NB4 (cell line): ENCODE data around the gene PRAMEF17.
"Not testable (repeated sequence)": the region's sequence is repeated elsewhere in the genome, so short reads cannot be mapped to it uniquely, and the experiment has no call there.

Source experiments
- DNase-seq: peaks from one replicate; pipeline ENCODE4 v3.0.0; 2010; ENCODE audit warnings: low read depth
- H3K4me3 ChIP-seq: one replicate; pipeline ENCODE4 v1.5.1; 2011; ENCODE audit warnings: mild to moderate bottlenecking, low read depth, low read length, moderate library complexity
- MYC ChIP-seq: IDR thresholded peaks from 2 replicates; pipeline ENCODE4 v1.6.1; 2011; ENCODE audit warnings: low read depth, low read length
- POLR2A ChIP-seq: IDR thresholded peaks from 2 replicates; pipeline ENCODE4 v1.6.1; 2011; ENCODE audit warnings: mild to moderate bottlenecking; ENCODE audit not compliant: insufficient read length; ENCODE audit errors: extremely low read depth
- TF ChIP-seq, protein P1 (sequence below): IDR thresholded peaks from one replicate; pipeline ENCODE4 v1.5.1; 2012; ENCODE audit warnings: low read depth, low read length
- TF ChIP-seq, protein P2 (sequence below): IDR thresholded peaks from 2 replicates; pipeline ENCODE4 v1.6.1; 2011; ENCODE audit warnings: low read depth, low read length

PRAMEF17 gene

DNA sequence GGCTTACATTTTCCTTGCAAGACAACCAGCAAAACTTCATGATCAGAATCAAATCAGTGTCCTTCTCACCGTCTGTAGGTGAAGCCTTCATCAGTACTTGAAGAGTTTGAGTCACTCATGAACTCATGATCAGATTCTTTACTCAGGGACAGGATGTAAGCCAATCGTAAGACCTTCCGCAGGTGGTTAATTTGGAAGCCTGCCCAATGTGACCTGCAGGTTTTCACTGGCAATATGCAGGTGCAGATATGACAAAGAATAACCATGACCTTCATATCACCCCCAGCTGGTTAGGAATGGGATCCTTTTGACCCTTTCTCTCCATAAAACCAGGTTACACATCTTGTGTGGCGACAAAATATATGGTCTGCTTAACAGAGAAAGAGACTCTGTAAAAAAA is 18.4 kb downstream of the PRAMEF17 start:
- no peak overlapping the region for H3K4me3 ChIP-seq
- TF ChIP-seq, protein P1, sequence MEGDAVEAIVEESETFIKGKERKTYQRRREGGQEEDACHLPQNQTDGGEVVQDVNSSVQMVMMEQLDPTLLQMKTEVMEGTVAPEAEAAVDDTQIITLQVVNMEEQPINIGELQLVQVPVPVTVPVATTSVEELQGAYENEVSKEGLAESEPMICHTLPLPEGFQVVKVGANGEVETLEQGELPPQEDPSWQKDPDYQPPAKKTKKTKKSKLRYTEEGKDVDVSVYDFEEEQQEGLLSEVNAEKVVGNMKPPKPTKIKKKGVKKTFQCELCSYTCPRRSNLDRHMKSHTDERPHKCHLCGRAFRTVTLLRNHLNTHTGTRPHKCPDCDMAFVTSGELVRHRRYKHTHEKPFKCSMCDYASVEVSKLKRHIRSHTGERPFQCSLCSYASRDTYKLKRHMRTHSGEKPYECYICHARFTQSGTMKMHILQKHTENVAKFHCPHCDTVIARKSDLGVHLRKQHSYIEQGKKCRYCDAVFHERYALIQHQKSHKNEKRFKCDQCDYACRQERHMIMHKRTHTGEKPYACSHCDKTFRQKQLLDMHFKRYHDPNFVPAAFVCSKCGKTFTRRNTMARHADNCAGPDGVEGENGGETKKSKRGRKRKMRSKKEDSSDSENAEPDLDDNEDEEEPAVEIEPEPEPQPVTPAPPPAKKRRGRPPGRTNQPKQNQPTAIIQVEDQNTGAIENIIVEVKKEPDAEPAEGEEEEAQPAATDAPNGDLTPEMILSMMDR, result no peak
- TF ChIP-seq MYC (no peak), POLR2A (no peak)
- TF ChIP-seq, protein P2, sequence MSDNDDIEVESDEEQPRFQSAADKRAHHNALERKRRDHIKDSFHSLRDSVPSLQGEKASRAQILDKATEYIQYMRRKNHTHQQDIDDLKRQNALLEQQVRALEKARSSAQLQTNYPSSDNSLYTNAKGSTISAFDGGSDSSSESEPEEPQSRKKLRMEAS, result no peak
- no peak for DNase-seq

DNA sequence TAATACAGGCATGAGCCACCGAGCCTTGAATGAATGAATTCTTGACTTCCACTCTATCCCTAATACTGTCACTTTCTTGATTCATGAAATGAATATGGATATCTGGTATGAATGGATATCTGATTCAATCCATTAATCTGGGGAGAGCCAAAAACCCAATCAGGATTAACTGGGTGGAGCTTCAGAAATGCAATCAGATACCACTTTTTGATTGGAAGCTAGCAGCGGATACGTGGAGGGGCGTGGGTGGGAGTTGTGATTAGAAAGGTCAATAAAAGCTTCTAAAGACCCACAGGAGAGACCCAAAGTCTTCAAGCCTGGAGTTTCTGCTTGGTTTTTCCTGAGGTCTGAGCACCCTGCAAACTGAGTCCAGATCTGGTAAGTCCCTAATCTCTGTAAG is 20.7 kb downstream of the PRAMEF17 start, which contains the start of gene PRAMEF20:
Gene PRAMEF20 (plus strand): TSS at position 301 of the 400 bp plus-strand sequence. CDS start 5,905 bp downstream, outside the sequence.
- not testable (repeated sequence) for DNase-seq

DNA sequence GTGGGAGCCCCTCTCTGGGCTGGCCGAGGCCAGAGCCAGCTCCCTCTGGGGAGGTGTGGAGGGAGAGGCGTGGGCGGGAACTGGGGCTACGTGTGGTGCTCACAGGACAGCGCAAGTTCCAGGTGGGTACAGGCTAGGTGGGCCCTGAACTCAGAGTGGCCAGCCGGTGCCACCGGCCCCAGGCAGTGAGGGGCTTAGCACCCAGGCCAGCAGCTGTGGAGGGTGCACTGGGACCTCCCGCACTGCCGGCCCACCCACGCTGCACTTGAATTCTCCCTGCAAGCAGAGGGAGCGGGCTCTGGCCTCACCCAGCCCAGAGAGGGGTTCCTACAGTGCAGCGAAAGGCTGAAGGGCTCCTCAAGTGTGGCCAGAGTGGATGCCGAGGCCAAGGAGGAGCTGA is 41.1 kb downstream of the PRAMEF17 start:
- DNase-seq, result no peak
- TF ChIP-seq, protein P2, result no peak
- TF ChIP-seq, protein P1, result no peak
- no peak for TF ChIP-seq POLR2A
- TF ChIP-seq MYC, result no peak
- H3K4me3 ChIP-seq, result no peak overlapping the region

More for the DNA sequence above, 20.7 kb downstream of the PRAMEF17 start, which contains the start of gene PRAMEF20:
- H3K4me3 ChIP-seq, result not testable (repeated sequence)

DNA sequence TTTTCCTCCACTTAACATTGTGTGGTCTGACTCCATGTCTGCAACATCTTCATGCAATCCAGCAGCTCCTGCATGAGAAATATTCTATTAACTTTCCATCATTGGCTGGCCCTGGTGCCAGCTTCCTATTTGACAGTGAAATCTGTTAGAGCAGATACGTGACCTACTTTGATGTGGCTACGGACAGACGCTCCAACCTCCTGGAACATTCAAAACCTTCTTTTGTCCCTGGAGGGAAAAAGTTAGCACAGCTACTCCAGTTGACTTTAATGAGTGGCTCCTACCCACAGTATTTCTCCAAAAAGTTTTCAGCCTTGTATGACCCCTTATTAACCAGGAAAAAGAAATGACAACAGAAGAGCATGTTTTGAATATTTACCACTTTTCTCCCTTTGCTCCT is 42.8 kb downstream of the PRAMEF17 start:
- no peak for TF ChIP-seq MYC
- TF ChIP-seq POLR2A, result no peak
- TF ChIP-seq, protein P2, result no peak
- TF ChIP-seq, protein P1, result no peak
- H3K4me3 ChIP-seq, result no peak overlapping the region
- DNase-seq, result no peak

DNA sequence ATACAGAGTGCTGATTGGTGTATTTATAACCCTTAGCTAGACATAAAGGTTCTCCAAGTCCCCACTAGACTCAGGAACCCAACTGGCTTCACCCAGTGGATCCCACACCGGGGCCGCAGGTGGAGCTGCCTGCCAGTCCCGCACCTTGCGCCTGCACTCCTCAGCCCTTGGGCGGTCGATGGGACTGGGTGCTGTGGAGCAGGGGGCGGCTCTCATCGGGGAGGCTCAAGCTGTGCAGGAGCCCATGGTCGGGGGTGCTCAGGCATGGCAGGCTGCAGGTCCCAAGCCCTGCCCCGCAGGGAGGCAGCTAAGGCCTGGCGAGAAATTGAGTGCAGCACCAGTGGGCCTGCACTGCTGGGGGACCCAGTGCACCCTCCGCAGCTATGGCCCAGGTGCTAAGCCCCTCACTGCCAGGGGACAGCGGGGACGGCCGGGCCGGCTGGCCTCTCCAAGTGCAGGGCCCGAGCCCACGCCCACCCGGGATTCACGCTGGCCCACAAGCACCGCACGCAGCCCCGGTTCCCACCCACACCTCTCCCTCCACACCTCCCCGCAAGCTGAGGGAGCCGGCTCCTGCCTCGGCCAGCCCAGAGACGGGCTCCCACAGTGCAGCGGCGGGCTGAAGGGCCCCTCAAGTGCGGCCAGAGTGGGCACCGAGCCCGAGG is 44.4 kb downstream of the PRAMEF17 start:
- not testable (repeated sequence) for H3K4me3 ChIP-seq, DNase-seq

DNA sequence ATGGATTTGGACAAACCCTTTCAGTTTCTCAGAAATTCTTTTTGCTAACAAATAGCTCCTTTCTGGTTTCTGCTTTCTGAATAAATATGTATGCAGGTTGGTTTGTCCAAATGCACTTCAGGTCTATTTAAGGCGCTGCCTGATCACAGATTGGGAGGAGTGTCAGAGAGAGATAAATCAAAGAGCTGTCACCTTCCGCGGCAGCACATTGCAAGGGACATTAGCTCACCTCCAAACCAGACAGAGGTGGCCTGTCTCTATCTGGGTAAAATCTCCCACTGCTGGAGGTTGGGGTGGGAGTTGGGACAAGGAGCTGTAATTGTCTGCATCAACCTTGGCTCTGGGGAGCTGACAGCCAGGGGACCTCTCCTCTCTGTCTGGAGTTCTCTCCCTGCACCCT is 46.0 kb downstream of the PRAMEF17 start:
- no peak overlapping the region for H3K4me3 ChIP-seq
- TF ChIP-seq, protein P1, result no peak
- TF ChIP-seq MYC (no peak), POLR2A (no peak)
- TF ChIP-seq, protein P2, result no peak
- no peak for DNase-seq

DNA sequence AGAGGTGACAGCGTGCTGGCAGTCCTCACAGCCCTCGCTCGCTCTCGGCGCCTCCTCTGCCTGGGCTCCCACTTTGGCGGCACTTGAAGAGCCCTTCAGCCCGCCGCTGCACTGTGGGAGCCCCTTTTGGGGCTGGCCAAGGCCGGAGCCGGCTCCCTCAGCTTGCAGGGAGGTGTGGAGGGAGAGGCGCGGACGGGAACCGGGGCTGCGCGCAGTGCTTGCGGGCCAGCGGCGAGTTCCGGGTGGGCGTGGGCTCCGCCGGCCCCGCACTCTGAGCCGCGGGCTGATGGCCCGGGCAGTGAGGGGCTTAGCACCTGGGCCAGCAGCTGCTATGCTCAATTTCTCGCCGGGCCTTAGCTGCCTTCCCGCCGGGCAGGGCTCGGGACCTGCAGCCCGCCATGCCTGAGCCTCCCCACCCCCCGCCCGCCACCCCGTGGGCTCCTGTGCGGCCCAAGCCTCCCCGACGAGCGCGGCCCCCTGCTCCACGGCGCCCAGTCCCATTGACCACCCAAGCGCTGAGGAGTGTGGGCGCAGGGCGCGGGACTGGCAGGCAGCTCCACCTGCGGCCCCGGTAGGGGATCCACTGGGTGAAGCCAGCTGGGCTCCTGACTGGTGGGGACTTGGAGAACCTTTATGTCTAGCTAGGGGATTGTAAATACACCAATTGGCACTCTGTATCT is 49.8 kb downstream of the PRAMEF17 start:
- not testable (repeated sequence) for H3K4me3 ChIP-seq, DNase-seq
